ENCODE data around the gene RERE. TPM values are rescaled to one million over a fixed set of nuclear protein-coding genes. Genes with fewer than 3 reads are reported as not detected.

RERE gene
- total RNA-seq, 4 donors from 2014 or later = 118 to 244 (median 131) TPM

GRCh38 chr1:8374356-8374755 is 443.1 kb downstream of the RERE start:
- Histone ChIP-seq H3K9me3 (no peaks in the 10 kb centered on the region), H3K4me1 (peaks cover 75 to 90% of the 10 kb centered on the region in 2 donors), H3K27me3 (no peaks in the 10 kb centered on the region), H3K4me3 (replicated peaks in 1 of 3) (no peak overlapping the region), H3K36me3 (no peaks in the 10 kb centered on the region), H3K27ac (peak overlapping the region; percentile 60 to 86 (median 85))
- peak in 1 of 2 donors; percentile 8 for DNase-seq
- intact Hi-C loops (cut with DNase I) = loop anchor here (5.0 kb wide), 1 partner anchor 33 kb away; no protein-coding TSS in a partner anchor
- no peak for TF ChIP-seq CTCF (IDR thresholded peaks at IDR 0.05)
- no peak for TF ChIP-seq POLR2A (IDR thresholded peaks at IDR 0.05)
- WGBS, 2 donors = 62 to 70% methylated on average over 5 of the region's 5 CpGs

DNA sequence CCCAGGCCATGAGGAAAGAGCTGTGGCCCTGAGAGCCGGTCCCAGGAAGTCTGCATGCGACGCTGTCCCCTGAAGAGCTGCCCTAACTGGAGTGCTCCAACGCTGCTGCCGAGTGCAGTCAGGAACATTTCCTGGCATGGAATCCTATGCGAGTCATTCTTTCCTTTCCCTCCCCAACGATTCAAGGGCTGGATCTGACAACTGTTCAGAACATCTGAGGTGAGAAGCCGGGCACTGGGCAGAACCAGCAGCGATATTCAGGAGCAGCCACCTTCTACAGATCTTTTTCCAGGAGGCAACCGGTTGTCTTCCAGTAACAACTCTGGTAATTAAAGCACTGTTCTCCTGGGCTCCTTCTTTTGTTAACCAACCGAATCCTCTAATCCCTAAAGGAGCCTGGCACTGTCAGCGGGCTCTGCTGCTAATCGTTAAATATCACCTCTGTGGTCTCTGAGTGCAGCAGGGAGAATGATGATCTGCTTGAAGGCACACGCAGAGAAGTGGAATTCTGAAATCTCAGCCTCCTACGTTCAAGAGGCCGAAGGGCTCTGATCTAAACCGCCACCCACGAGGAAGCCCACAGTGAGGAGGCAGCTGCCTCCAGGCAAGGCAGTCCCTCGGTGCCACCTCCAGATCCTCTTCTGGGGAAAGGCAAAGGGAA is 443.7 kb downstream of the RERE start:
- Histone ChIP-seq H3K36me3 (no peaks in the 10 kb centered on the region), H3K4me3 (replicated peaks in 1 of 3) (no peak overlapping the region), H3K27me3 (no peaks in the 10 kb centered on the region), H3K9me3 (no peaks in the 10 kb centered on the region), H3K27ac (peak overlapping the region; percentile 60 to 86 (median 85)), H3K4me1 (peaks cover 74 to 87% of the 10 kb centered on the region in 2 donors)
- WGBS, 2 donors = 8 to 16% methylated on average over 19 of the region's 19 CpGs
- TF ChIP-seq CTCF (IDR thresholded peaks at IDR 0.05) (no peak), POLR2A (IDR thresholded peaks at IDR 0.05) (peak in 1 of 2 donors; percentile 39)
- intact Hi-C loops (cut with DNase I) = loop anchor here (5.0 kb wide), 1 partner anchor 34 kb away; no protein-coding TSS in a partner anchor
- DNase-seq = peak; percentile 87 to 88

DNA sequence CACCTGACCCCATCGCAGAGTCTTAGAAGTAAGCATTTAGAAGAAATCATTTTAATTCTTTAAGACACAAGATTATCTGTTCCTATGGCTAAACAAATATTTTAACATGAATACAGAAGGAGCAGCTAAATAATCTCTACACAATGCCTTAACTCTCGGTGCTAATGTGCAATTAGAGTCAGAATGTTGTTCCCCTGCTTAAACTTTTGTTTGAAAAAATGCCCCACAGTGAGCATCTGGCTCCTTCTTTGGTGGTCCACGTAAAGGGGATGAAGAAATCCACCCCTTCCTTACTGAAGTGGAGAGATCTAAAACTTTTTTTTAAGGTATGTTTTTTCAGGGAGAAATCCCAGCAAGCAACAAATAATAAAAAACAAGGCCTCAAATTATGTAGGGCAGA is 444.3 kb downstream of the RERE start:
- WGBS, 2 donors = 49 to 57% methylated on average over 3 of the region's 3 CpGs
- no peak for TF ChIP-seq POLR2A (IDR thresholded peaks at IDR 0.05)
- TF ChIP-seq CTCF (IDR thresholded peaks at IDR 0.05) = no peak
- H3K9me3 ChIP-seq = no peaks in the 10 kb centered on the region
- peak overlapping the region; percentile 60 to 86 (median 85) for H3K27ac ChIP-seq
- no peaks in the 10 kb centered on the region for H3K27me3 ChIP-seq
- H3K4me1 ChIP-seq = peaks cover 74 to 87% of the 10 kb centered on the region in 2 donors
- intact Hi-C loops (cut with DNase I) = loop anchor here (5.0 kb wide), 1 partner anchor 34 kb away; no protein-coding TSS in a partner anchor
- DNase-seq = no peak
- no peaks in the 10 kb centered on the region for H3K36me3 ChIP-seq
- H3K4me3 ChIP-seq (replicated peaks in 1 of 3) = no peak overlapping the region

- TF ChIP-seq CTCF (IDR thresholded peaks at IDR 0.05) (no peak), POLR2A (IDR thresholded peaks at IDR 0.05) (no peak)
- Histone ChIP-seq H3K27ac (peak overlapping the region; percentile 60 to 86 (median 85)), H3K4me3 (replicated peaks in 1 of 3) (no peak overlapping the region), H3K9me3 (no peaks in the 10 kb centered on the region), H3K27me3 (no peaks in the 10 kb centered on the region), H3K36me3 (no peaks in the 10 kb centered on the region), H3K4me1 (peaks cover 83 to 91% of the 10 kb centered on the region in 2 donors)
- peak in 1 of 2 donors; percentile 29 for DNase-seq
- intact Hi-C loops (cut with DNase I) = loop anchor here (5.0 kb wide), 1 partner anchor 36 kb away; no protein-coding TSS in a partner anchor
- 63 to 76% methylated on average over 7 to 9 of the region's 9 CpGs for WGBS, 2 donors
Measured at GRCh38 chr1:8371372-8371991, 446.0 kb downstream of the RERE start.

GRCh38 chr1:8370905-8371315 is 446.5 kb downstream of the RERE start:
- TF ChIP-seq POLR2A (IDR thresholded peaks at IDR 0.05) = no peak
- no peak for TF ChIP-seq CTCF (IDR thresholded peaks at IDR 0.05)
- H3K36me3 ChIP-seq = no peaks in the 10 kb centered on the region
- intact Hi-C loops (cut with DNase I) = loop anchor here (5.0 kb wide), 1 partner anchor 36 kb away; no protein-coding TSS in a partner anchor
- peak in 1 of 2 donors; percentile 28 for DNase-seq
- no peaks in the 10 kb centered on the region for H3K27me3 ChIP-seq
- no peaks in the 10 kb centered on the region for H3K9me3 ChIP-seq
- H3K4me3 ChIP-seq (replicated peaks in 1 of 3) = no peak overlapping the region
- WGBS, 2 donors = 30 to 52% methylated on average over 5 of the region's 5 CpGs
- H3K4me1 ChIP-seq = peaks cover 78 to 89% of the 10 kb centered on the region in 2 donors
- H3K27ac ChIP-seq = peak overlapping the region; percentile 60 to 86 (median 85)

All from thyroid gland (tissue), 4 donors.